ENCODE measurements around the gene GRHL3.

GRHL3 gene

GRCh38 chr1:24293392-24294227 lies 25.5 kb upstream of the GRHL3 start:
- no peak for DNase-seq

GRCh38 chr1:24294228-24294672 lies 24.9 kb upstream of the GRHL3 start:
- no peak for DNase-seq

GRCh38 chr1:24294716-24295371 lies 24.3 kb upstream of the GRHL3 start:
- DNase-seq: no peak

- DNase-seq: no peak
Measured at GRCh38 chr1:24295535-24295934, 23.6 kb upstream of the GRHL3 start.

- DNase-seq: no peak
Measured at GRCh38 chr1:24297187-24297851, 21.8 kb upstream of the GRHL3 start.

- DNase-seq: no peak
Measured at GRCh38 chr1:24297852-24298232, 21.3 kb upstream of the GRHL3 start.

- no peak for DNase-seq
Measured at GRCh38 chr1:24298606-24299005, 20.6 kb upstream of the GRHL3 start.

GRCh38 chr1:24299901-24300300 lies 19.3 kb upstream of the GRHL3 start:
- no peak for DNase-seq

GRCh38 chr1:24300971-24301784 lies 18.0 kb upstream of the GRHL3 start:
- DNase-seq: no peak

GRCh38 chr1:24301785-24302175 lies 17.4 kb upstream of the GRHL3 start:
- DNase-seq: no peak

GRCh38 chr1:24302209-24302611 lies 16.9 kb upstream of the GRHL3 start:
- no peak for DNase-seq

GRCh38 chr1:24303600-24303999 lies 15.6 kb upstream of the GRHL3 start:
- no peak for DNase-seq

- no peak for DNase-seq
Measured at GRCh38 chr1:24304763-24305162, 14.4 kb upstream of the GRHL3 start.

GRCh38 chr1:24308365-24309015 lies 10.7 kb upstream of the GRHL3 start:
- DNase-seq: no peak

- no peak for DNase-seq
Measured at GRCh38 chr1:24309762-24310485, 9.2 kb upstream of the GRHL3 start.

GRCh38 chr1:24311234-24311633 lies 7.9 kb upstream of the GRHL3 start:
- no peak for DNase-seq

- DNase-seq: no peak
Measured at GRCh38 chr1:24311741-24312140, 7.4 kb upstream of the GRHL3 start.

GRCh38 chr1:24315391-24315790 lies 3.8 kb upstream of the GRHL3 start:
- no peak for DNase-seq

- DNase-seq: peak in 6 of 56 donors; percentile 6 to 19 (median 10)
Measured at GRCh38 chr1:24316645-24317044, 2.5 kb upstream of the GRHL3 start.

- no peak for DNase-seq
Measured at GRCh38 chr1:24317081-24317480, 2.1 kb upstream of the GRHL3 start.
